Measurements from ENCODE around the gene CHTF18. TPM values are rescaled to one million over a fixed set of nuclear protein-coding genes. Genes with fewer than 3 reads are reported as not detected.

CHTF18 gene
- polyA plus RNA-seq, 1 donor (not counting 4 experiments of a cell fraction or from before 2014, with no cell fraction given): 5.7 TPM

DNA sequence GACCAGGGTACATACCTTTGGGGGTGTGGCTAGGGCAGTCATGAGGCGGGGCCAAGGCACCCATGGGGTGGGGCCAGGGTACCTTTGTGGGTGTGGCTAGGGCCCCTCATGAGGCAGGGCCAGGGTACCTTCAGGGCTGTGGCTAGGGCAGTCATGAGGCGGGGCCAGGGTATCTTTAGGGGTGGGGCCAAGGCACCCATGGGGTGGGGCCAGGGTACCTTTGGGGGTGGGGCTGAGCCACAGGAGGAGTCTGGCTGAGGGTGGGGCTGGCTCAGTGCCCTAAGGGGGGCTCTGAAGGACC, 8.7 kb downstream of the CHTF18 start:
- Histone ChIP-seq H3K9ac (ENCODE audit: control insufficient read depth, extremely low read depth, insufficient read depth, low read length) (no peak overlapping the region), H3K9me1 (ENCODE audit: control insufficient read depth, extremely low read depth, insufficient read depth, low read length) (no peaks in the 10 kb centered on the region), H3K4me3 (ENCODE audit: control insufficient read depth in 2 of 3, extremely low read depth in 1 of 3, insufficient read depth in 2 of 3, low read depth in 1 of 3, low read length in 3 of 3) (no peak overlapping the region), H2AFZ (ENCODE audit: control insufficient read depth, low read length) (no peak overlapping the region), H4K20me1 (ENCODE audit: control insufficient read depth, extremely low read depth, insufficient read depth, low read length) (peaks cover 2% of the 10 kb centered on the region), H3K27ac (ENCODE audit: control insufficient read depth, insufficient read depth, low read length) (no peak overlapping the region), H3K36me3 (ENCODE audit: control insufficient read depth in 2 of 2, extremely low read depth in 1 of 2, insufficient read depth in 2 of 2, low read length in 2 of 2) (no peaks in the 10 kb centered on the region), H3K4me1 (ENCODE audit: control insufficient read depth, extremely low read depth, insufficient read depth, low read length) (no peaks in the 10 kb centered on the region), H3K79me2 (ENCODE audit: control insufficient read depth, insufficient read depth, low read length) (no peaks in the 10 kb centered on the region), H3K27me3 (ENCODE audit: control insufficient read depth, extremely low read depth, insufficient read depth, low read length) (peaks cover 31% of the 10 kb centered on the region), H3K4me2 (ENCODE audit: control insufficient read depth, extremely low read depth, insufficient read depth, low read depth, low read length) (no peak overlapping the region), H3K9me3 (ENCODE audit: control insufficient read depth, low read depth, low read length) (no peaks in the 10 kb centered on the region)
- no peak for TF ChIP-seq EZH2 (IDR thresholded peaks at IDR 0.05; ENCODE audit: low read length)
- TF ChIP-seq, protein P1, sequence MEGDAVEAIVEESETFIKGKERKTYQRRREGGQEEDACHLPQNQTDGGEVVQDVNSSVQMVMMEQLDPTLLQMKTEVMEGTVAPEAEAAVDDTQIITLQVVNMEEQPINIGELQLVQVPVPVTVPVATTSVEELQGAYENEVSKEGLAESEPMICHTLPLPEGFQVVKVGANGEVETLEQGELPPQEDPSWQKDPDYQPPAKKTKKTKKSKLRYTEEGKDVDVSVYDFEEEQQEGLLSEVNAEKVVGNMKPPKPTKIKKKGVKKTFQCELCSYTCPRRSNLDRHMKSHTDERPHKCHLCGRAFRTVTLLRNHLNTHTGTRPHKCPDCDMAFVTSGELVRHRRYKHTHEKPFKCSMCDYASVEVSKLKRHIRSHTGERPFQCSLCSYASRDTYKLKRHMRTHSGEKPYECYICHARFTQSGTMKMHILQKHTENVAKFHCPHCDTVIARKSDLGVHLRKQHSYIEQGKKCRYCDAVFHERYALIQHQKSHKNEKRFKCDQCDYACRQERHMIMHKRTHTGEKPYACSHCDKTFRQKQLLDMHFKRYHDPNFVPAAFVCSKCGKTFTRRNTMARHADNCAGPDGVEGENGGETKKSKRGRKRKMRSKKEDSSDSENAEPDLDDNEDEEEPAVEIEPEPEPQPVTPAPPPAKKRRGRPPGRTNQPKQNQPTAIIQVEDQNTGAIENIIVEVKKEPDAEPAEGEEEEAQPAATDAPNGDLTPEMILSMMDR (optimal IDR thresholded peaks at IDR 0.05 in 1 of 3, IDR thresholded peaks at IDR 0.05 in 1 of 3, conservative IDR thresholded peaks at IDR 0.05 in 1 of 3; ENCODE audit: extremely low read depth in 1 of 3, insufficient read depth in 2 of 3, low read length in 3 of 3): no peak
- DNase-seq (ENCODE audit: low read depth, low spot score): no peak
- dilution Hi-C loops (cut with MboI; ENCODE audit: extremely low pct_ligation_motif_present, low sequenced_read_pairs): no loop called here
- FAIRE-seq: no peak

DNA sequence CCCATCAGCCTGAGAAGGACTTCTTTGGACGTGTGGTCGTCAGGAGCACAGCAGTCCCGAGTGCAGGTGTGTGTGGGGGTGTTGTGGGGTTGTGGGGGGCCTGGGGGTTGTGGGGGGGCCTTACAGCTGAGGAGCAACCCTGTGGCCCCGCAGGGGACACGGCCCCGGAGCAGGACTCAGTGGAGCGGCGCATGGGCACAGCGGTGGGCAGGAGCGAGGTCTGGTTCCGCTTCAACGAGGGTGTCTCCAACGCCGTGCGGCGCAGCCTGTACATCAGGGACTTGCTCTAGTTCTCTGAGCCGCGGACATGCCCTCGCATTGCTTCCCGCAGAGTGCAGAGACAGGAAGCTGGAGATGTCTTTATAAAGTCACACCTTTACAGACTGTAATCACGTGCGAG, 9.3 kb downstream of the CHTF18 start:
- no peak overlapping the region for H3K27ac ChIP-seq (ENCODE audit: control insufficient read depth, insufficient read depth, low read length)
- no peak overlapping the region for H3K4me2 ChIP-seq (ENCODE audit: control insufficient read depth, extremely low read depth, insufficient read depth, low read depth, low read length)
- TF ChIP-seq, protein P1 (optimal IDR thresholded peaks at IDR 0.05 in 1 of 3, IDR thresholded peaks at IDR 0.05 in 1 of 3, conservative IDR thresholded peaks at IDR 0.05 in 1 of 3; ENCODE audit: extremely low read depth in 1 of 3, insufficient read depth in 2 of 3, low read length in 3 of 3): no peak
- TF ChIP-seq EZH2 (IDR thresholded peaks at IDR 0.05; ENCODE audit: low read length): no peak
- H3K36me3 ChIP-seq (ENCODE audit: control insufficient read depth in 2 of 2, extremely low read depth in 1 of 2, insufficient read depth in 2 of 2, low read length in 2 of 2): no peaks in the 10 kb centered on the region
- no peaks in the 10 kb centered on the region for H3K79me2 ChIP-seq (ENCODE audit: control insufficient read depth, insufficient read depth, low read length)
- FAIRE-seq (no peak), DNase-seq (ENCODE audit: low read depth, low spot score) (no peak)
- no peak overlapping the region for H2AFZ ChIP-seq (ENCODE audit: control insufficient read depth, low read length)
- no peak overlapping the region for H3K4me3 ChIP-seq (ENCODE audit: control insufficient read depth in 2 of 3, extremely low read depth in 1 of 3, insufficient read depth in 2 of 3, low read depth in 1 of 3, low read length in 3 of 3)
- H3K9me3 ChIP-seq (ENCODE audit: control insufficient read depth, low read depth, low read length): no peaks in the 10 kb centered on the region
- H3K27me3 ChIP-seq (ENCODE audit: control insufficient read depth, extremely low read depth, insufficient read depth, low read length): peaks cover 37% of the 10 kb centered on the region
- no peaks in the 10 kb centered on the region for H3K4me1 ChIP-seq (ENCODE audit: control insufficient read depth, extremely low read depth, insufficient read depth, low read length)
- H3K9ac ChIP-seq (ENCODE audit: control insufficient read depth, extremely low read depth, insufficient read depth, low read length): no peak overlapping the region
- H3K9me1 ChIP-seq (ENCODE audit: control insufficient read depth, extremely low read depth, insufficient read depth, low read length): no peaks in the 10 kb centered on the region
- dilution Hi-C loops (cut with MboI; ENCODE audit: extremely low pct_ligation_motif_present, low sequenced_read_pairs): no loop called here
- H4K20me1 ChIP-seq (ENCODE audit: control insufficient read depth, extremely low read depth, insufficient read depth, low read length): peaks cover 2% of the 10 kb centered on the region

Data from keratinocyte (primary cell).